Measurements from ENCODE around the gene BARHL2. TPM values are rescaled to one million over a fixed set of nuclear protein-coding genes. Genes with fewer than 3 reads are reported as not detected.

BARHL2 gene
- polyA plus RNA-seq, 2 of the 4 experiments (the other 2 are of a cell fraction) = not detected

- TF ChIP-seq EHF (CRISPR knock-in tag; IDR thresholded peaks at IDR 0.05) (no peak), RARB (CRISPR knock-in tag; IDR thresholded peaks at IDR 0.05) (no peak), E2F6 (IDR thresholded peaks at IDR 0.05; ENCODE audit: borderline replicate concordance, low read depth) (no peak), POLR2A (IDR thresholded peaks at IDR 0.05; ENCODE audit: low read length) (no peak), ZNF302 (CRISPR knock-in tag; IDR thresholded peaks at IDR 0.05) (no peak), TP53 (CRISPR knock-in tag; IDR thresholded peaks at IDR 0.05) (no peak), CBX8 (IDR thresholded peaks at IDR 0.05) (no peak), EHMT2 (IDR thresholded peaks at IDR 0.05; ENCODE audit: low read depth) (no peak), HDAC2 (IDR thresholded peaks at IDR 0.05) (no peak), ZC3H11A (IDR thresholded peaks at IDR 0.05) (no peak), HMGXB4 (CRISPR knock-in tag; IDR thresholded peaks at IDR 0.05; ENCODE audit: borderline replicate concordance) (no peak), REST (IDR thresholded peaks at IDR 0.05) (no peak)
- H3K27ac ChIP-seq = no peak overlapping the region
- POLR2A ChIA-PET = no interaction called here
- peak overlapping the region; percentile 40 for H3K4me3 ChIP-seq
- 31% methylated on average over 24 of the region's 73 CpGs for WGBS (ENCODE audit: missing lambda C conversion rate)
- no peak for FAIRE-seq
- peak overlapping the region; percentile 86 for H3K4me2 ChIP-seq
- peak in 1 of 2 experiments; percentile 12 for DNase-seq (ENCODE audit: low read depth in 1 of 2, low spot score in 1 of 2)
- peak; percentile 74 to 86 for ATAC-seq
- H3K4me1 ChIP-seq = 0 out of 3 replicates have a peak, but pooled peaks cover 3% of the 10 kb centered on the region
- CTCF ChIA-PET = interaction anchor here (0.6 to 0.7 kb wide), 2 partner anchors 9 to 12 kb away, joined by 3 to 4 read pairs; no protein-coding TSS in a partner anchor
- no peaks in the 10 kb centered on the region for H3K9me3 ChIP-seq
These were observed 10.4 kb downstream of the BARHL2 start for GRCh38 chr1:90706437-90707362.

- Histone ChIP-seq H3K9me3 (no peaks in the 10 kb centered on the region), H3K4me3 (no peak overlapping the region), H3K4me1 (0 out of 3 replicates have a peak, but pooled peaks cover 3% of the 10 kb centered on the region), H3K4me2 (no peak overlapping the region), H3K27ac (no peak overlapping the region)
- no peak for FAIRE-seq
- DNase-seq (ENCODE audit: low read depth in 1 of 2, low spot score in 1 of 2) = no peak
- WGBS (ENCODE audit: missing lambda C conversion rate) = 74% methylated on average over 8 of the region's 8 CpGs
- ChIA-PET CTCF (no interaction called here), POLR2A (no interaction called here)
- no peak for ATAC-seq
- TF ChIP-seq NPAS2 (CRISPR knock-in tag; IDR thresholded peaks at IDR 0.05; ENCODE audit: borderline replicate concordance) (no peak), TFCP2L1 (CRISPR knock-in tag; IDR thresholded peaks at IDR 0.05) (no peak), NR3C1 (IDR thresholded peaks at IDR 0.05) (no peak), MAZ (IDR thresholded peaks at IDR 0.05; ENCODE audit: borderline replicate concordance, low read depth, low read length) (no peak), HEYL (CRISPR knock-in tag; IDR thresholded peaks at IDR 0.05) (no peak), HOXA7 (CRISPR knock-in tag; IDR thresholded peaks at IDR 0.05) (no peak), BHLHE40 (IDR thresholded peaks at IDR 0.05; ENCODE audit: low read depth, low read length) (no peak), NFE2L2 (conservative IDR thresholded peaks at IDR 0.05; ENCODE audit: low read length) (no peak), HOXB5 (CRISPR knock-in tag; IDR thresholded peaks at IDR 0.05) (no peak), CTCF (IDR thresholded peaks at IDR 0.05) (no peak), SMC3 (IDR thresholded peaks at IDR 0.05) (no peak), ELK1 (IDR thresholded peaks at IDR 0.05; ENCODE audit: low read depth, low read length) (no peak), ZC3H11A (IDR thresholded peaks at IDR 0.05) (no peak), MAX (IDR thresholded peaks at IDR 0.05) (no peak), RFX5 (IDR thresholded peaks at IDR 0.05) (no peak)
These were observed 11.1 kb downstream of the BARHL2 start for GRCh38 chr1:90705956-90706355.

Measured in A549 (cell line).